Measurements from ENCODE around the gene C1orf53.

Gene C1orf53

DNA sequence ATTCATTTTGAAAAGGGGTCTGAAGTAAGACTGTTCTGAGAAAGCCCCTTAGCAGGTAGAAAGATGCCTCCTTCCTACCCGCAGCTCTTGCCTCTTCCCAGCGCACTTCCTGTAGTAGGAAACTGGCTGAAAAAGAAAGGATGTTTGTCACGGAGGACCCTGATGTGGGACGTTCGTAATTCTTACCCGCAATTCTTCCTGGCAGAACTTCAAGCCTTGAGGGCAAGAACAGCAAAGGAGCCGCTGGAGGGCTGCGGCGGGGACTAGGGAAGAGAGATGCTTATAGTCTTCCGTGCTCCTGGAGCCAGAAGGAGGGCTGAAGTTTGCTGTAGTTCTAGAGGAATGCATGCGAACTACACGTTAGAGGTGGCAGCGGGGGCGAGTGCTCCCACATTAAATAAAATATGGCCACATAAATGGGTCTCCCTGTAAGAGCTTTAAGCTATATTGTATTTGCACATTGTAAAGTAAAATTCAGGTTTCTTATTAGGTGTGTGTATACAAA lies 6.3 kb downstream of the C1orf53 start:
- no peak for DNase-seq

DNA sequence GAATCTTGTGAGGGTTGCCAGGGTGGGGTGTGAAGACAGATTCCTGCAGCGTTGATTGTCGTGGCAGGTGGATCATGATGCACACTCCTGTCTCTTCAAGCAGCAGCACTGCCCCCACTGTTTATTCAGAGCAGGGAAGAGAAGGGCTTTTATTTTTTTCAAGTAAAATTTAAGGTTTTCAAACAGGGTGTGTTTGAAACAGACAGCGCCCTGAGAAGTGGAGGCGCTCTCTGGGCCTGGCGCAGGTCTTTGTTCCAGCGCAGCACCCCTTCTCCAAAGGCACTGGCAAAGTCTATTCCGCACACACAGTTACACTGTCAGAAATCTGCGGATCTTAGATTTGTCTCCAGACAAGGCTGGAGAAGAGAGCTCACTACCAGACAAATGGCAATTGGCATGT lies 7.0 kb downstream of the C1orf53 start:
- DNase-seq: no peak

DNA sequence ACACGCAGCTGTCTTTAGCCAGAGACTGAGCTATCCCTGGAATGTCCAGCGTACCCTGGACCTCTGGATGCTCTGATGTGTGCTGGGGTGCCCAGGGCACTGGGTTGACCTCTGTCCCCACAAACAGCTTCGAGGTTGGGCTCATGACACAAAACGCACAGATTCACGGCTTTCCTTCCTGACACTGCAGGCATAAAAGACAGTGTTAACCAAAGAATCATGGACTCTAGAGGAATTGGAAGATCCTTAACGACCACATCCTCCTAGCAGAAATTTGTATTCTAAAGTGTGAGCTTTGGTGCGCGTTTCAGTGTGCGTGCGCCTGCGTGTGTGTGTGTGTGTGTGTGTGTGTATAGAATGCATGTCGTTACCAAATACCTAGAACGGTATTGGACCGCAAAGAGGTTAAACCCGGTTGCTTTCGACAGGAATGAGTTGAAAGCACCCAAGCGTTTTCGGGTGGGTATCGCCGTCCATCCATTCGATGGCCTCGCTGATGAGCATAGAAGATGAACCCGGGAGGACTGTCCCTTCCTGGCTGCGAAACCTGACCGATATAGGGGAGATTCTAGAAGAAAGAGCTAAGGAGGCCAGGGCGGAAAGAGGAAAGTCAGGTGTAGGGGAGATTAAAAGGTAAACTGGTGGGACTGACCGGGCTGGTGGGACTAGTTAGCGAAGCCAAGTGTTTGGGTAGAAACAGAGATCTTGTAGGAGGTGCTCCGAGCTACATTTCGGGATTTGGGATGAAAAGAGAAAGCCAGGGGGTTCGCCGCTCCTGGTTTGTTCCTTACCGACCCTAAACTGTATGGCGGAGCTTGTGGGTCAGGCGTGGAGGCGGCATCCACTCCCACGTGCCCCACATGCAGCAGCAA lies 7.9 kb downstream of the C1orf53 start:
- no peak for DNase-seq

DNA sequence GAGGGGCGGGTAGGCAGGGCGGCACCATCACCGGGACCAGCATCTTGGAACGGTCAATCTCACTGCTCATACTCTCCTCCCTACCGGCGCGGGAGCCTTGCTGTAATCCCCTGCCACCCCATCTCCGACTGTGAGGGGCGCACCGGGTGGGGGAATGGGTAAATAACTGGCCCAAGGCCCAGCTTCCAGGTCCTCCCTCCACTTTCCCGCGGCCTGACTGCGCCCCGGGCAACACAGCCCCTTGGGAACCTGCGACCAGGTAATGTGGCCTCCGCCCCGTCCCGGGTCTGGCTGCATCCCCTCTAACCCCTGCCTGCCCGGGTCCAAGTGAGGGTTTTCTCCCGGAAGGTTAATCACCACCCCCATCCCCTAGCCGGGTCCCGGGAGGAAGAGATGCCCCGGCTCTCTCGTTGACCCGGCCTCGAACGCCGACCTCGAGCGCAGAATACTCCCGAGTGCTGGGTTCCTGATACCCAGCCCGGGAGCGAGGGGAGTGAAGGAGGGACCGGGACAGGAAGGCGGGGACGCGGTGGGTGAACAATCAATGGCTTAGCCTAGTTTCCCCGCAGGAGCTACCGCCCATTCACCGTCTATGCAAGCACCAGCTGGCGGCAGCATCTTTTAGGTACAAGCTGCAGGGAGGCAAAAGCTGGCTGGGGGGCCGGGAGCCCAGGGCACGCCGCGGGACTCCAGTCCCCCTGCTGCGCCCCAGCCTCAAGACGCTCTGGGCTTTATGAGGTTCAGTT lies 8.9 kb downstream of the C1orf53 start:
- no peak for DNase-seq

DNA sequence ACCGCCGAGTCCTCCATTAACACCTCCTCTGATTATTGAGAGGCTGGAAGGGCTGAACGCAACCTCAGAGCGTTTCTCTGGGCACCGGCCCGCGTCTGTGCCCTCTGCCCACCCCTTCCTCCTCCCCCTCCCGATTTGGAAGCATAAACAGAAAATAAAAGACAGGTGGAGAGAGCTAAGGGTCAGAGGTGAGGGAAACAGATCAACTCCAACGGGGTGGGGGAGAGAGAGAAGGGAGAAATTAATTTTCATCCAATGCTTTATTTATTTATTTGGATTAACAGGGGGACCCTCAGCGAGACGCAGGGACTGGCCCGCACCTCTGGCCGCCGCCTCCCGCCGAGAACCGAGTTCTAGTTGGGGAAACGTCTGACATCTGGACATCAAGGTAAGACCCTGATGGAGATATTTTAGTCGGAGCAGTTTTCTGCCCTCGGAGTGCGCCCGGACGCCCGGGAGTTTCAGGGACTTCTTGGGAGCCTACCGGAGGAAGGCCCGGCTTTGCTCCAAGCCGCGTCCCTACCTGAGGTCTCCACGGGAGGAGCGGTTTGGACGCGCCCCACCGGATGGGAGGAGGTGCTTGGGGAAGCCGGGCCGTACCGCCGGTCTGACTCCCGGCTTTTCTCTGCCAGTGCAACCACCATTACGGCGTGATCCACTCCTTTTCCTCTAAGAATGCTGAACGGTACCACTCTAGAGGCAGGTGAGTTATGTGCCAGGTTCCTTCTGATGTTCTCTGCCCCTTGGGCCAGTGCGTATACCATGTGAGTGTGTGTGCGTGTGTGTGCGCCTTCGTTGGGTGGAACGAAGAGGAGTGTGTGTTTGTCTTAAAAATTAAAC lies 9.6 kb downstream of the C1orf53 start:
- DNase-seq: no peak

DNA sequence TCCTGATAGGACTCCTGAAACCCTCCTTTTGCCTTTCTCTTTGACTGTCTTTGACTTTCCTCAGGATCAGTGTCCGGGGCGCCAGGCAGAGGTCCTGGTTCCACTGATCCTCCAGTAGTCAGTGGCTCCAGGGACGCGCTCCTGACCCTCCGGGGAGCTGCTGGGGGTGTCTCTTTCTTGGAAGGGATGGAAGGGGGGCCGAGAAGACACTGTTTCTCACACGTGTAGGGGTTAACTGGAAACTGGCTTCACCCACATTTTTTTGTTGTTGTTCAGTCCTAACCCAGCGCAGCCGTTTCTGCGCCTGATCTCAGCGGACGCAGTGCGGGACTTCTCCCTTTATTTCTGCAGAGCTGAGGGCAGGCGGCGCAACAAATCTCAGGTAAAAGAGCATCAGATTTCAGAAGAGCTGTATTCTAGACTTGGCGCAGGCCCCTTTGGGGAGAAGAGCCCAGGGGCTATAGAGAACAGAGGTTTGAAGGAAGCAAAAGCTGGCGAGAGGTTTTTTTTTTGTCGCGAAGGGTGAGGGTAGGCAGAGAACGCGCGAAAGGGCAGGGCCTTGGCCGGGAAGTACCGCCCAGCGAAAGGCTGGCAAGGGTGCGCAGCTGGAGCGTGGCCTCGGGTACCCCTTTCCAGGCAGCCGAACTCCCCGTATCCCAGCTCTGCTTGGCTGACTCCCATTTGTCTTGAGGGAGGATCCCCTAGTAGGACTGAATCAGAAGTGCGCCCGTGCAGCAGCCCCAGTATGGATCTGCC lies 10.5 kb downstream of the C1orf53 start:
- no peak for DNase-seq

DNA sequence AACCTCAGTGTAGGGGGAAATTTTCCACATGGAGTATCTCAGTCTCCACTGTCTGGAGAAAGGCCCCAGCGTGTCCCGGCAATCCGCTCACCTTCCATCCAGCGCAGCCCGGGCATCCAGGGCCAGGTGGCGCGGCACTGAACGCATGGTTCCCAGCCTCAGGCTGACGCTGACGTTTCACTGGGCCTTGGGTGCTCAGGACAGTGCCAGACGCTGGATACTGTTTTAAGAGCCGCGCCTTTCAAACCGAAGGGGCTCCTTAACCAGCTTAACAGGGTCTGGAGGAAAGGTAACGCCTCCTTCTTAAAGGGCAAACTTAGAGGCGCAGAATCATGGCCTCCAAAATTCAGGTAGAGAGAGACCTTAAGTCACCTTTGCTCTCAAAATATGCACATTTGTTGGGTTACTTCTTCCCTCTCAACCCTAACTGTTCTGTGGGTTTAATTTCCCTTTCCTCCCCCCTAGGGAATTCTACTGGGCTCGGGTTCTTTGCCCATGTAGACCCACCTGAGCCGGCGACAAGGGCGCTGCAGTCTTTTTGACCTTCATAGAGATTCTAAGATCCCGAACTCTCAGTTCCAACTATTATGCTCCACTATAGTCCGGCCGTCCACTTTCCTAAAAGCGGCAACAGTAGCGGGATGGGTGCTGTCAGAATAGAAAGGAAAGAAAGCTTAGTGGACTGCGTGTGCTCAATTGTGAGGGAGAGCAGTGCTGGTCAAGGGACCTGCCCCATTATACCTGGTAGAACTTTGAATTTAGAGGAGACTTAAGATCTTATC lies 11.3 kb downstream of the C1orf53 start:
- DNase-seq: no peak

DNA sequence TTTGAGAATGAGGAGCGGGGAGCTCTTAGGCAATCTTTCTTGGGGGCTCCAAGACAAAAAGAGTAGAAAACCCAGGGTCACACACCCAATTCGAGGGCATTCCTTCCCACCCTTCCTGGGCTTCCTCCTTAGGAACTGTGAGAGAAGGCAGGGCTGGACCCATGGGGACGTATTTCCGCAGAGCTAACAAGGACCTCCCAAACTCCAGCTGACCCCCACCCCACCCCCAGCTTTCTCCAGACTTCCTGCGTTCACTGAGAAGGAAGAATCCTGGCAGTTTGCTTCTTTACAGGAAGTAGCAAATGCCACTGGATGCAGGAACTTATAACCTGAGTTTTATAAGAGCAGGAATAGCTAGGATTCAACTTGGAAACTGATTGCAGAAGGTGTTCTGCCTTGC lies 12.1 kb downstream of the C1orf53 start:
- DNase-seq: no peak

DNA sequence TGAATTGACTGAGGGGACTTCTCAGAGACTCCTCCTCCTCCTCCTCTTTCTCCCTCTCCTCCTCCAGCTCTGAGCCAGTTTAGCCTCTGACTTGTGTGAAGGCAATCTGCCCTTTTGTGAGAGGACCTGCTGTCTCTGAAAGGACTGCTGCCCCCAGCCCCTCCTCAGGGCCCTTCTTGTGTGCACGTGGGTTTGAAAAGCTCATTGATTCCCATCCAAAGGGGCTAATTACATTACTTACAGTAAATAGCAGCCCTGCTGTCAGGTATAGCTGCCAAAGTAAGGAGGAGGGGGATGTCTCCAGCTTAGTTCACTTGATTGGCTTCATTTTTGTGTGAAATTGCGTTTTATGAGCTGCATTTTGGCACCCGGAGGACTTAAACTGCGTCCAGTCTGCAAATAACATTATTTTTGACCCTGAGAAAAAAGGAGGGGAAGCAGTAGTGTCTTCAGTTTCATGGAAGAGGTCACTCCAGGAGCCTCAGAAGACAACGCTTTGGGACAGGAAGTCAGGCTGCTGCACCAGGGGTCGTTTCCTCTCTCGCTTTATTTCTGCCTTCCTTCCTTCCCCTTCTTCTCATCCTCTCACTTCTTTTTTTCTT lies 12.9 kb downstream of the C1orf53 start:
- no peak for DNase-seq

DNA sequence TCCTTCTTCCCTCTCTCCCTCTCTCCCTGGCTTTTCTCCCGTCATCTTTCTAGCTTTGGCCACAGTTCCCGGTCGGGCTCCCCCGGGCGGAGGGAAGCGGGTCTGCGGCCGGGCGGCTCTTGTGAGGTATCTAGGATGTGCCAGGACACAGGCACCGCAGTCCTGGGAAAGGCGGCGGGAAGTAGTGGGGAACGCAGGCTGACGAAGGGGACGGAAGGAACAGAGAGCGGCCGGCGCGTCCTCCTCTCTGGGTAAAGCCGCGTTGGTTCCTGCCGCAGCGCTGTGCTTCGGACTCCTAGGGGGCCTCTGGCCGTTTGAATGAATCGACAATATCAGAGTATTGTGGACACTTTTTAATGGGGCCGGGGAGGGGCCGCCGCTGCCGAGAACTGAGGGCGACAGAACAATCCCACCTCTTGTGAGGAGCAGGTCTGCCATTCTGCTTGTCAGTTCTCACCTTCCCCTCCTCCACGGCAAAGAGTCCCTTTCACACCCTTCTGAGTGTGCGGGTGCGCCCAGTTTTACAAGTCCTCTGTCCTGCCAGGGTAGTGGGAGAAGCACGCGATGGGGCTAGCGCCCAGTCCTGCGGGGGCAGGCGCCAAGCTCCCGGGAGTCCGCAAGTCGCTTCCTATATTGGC lies 13.6 kb downstream of the C1orf53 start:
- DNase-seq: no peak

DNA sequence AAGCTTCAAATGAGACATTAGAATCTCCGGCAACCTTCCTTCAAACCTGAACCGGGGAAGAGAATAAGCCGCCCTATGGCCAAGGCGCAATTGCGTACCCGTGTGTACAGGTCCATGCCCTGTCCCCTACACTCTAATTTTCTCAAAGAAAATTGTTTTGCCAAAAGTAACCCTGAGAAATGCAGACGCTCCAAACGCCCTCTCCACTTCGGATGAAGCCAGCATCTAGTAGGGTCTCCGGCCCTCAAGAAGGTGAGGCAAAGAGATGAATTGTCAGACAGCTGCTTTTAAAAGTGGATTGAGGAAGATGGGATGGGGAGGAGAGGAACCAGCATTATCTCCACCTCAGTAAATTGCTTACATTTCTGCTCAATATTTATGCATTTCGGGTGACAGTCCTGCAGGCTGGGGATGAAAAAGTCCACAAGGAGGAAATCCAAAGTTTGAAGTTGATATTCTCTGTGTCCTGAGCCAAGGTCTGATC lies 14.1 kb downstream of the C1orf53 start:
- DNase-seq: no peak

DNA sequence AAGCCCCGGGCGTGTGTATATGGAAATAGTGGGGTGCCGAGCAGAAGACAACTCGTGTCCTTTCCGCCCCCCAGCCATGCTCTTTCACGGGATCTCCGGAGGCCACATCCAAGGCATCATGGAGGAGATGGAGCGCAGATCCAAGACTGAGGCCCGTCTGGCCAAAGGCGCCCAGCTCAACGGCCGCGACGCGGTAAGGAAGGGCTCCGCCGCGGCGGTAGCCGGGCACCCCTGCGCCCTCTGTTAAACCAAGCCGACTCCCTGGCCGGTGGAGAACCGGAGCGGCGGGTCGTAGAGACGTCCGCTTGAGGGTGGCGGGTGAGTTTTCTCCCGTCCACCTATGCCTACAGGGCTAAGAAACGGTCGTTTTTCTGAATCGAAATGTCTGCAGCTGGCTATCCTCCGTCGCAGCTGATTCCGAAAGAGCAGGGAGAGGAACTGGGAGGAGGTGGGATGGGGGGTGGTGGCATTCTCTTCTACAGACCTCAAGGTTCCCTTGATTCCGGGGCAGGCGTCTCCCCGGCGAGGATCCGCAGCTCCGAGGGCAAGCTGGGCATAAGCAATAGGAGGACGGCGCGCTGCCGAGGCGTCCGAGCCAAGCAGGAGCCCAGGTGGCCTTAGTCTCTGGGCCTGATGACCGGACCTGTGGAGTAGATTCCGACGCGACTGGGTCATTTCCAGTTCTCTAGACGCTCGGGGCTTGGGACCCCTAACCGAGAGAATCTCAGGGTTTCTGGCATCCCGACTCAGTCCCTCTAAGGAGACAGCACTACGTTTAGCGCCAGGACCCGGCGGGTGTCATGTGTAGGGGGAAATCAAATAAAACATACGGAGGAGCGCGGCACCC lies 15.6 kb downstream of the C1orf53 start:
- no peak for DNase-seq

DNA sequence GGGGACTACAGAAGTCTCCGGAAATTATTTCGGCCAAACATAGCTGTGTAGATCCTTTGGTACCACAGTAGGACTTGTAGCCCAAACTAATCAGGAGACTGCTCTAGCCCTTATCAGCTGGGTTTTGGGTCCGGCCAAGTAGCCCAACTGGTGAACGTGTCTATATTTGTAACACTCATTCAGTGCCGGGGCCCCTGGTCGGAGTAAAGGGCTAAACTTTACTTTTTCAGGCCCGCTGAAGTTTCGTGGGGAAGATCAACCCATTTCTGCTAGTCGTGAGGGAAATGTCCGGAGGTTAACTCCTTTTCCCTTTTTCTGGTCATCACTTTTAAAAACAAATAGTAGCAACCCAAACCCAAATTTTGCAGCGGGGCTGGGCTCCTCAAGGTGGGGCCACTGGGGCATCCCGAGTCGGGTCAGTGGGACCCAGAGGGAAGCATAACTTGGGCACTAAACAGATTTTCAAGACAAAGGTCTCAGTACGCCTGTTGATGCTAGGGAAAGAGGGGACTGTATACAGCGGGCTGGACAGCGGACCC lies 16.4 kb downstream of the C1orf53 start:
- DNase-seq: no peak

DNA sequence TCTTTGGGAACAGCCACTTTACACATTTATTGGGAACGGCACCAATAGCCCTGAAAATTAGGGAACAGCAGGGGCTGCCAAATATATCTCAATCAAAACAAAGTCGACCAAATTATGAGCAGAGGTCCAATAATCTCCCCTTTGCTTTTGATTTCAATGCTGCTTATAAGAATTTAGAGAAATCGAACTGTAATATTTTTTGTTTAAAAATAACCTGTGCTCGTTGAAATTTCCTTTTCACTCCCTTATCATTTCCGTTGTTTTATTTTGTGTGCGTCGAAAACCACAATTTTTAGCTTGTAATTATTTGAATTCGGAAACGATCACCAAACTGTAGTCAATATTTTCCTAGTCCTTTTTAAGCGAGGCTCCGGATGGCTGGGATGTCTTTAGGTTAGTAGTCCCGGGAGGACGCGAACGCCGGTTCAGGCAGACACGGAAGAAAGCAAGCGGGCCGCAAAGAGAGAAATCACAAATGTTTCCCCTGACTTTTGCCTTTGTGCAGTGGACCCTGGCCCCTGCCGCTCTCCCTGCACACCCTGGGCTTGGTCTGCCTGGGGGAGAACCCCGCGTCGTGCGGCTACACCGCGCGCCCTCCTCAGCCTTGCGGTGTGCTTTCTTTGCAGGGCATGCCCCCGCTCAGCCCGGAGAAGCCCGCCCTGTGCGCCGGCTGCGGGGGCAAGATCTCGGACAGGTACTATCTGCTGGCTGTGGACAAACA lies 17.1 kb downstream of the C1orf53 start:
- DNase-seq: no peak

DNA sequence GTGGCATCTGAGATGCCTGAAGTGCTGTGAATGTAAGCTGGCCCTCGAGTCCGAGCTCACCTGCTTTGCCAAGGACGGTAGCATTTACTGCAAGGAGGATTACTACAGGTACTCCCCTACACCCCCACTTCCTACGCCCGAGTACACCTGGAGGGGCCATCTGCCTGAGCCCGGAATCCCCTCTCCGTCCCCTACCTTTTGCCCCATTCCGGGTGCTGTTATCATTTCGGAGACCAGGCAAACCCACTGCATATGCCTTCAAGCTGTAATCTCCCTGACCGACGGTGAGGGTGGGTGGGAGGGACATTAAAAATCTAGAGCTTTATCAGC lies 17.6 kb downstream of the C1orf53 start:
- DNase-seq: no peak

DNA sequence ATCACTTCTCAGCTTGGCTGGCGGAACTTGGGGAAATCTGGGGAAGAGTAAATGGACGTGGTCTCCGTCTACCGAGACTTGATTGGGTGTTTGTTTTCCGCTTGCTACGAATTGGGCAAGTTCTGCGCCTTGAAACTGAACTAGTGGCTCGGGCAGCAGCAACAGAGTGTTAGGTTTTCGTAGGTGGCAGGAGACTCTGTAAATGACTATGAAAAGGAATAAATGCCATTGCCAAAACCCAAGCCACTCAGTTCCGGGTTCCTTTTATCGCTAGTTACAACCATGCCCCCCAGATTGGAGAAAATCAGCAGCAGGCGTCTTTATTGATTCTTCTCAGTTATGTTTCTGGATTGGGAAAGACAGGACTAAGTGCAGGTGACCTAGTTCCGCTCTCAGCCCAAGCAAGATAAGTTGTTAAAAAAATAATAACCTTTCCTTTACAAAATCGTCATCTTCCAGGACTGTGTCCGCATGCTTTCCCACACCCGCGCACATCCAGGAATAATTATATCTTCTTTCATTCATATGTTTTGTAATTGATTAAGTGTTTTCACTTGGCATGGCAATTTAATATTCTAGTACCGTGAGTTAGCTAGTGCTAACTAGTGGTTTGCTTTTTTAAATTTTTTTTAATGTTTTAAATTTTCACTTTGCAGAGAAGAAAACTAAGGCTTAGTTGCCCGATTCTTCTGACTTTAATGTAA lies 18.1 kb downstream of the C1orf53 start:
- no peak for DNase-seq

DNA sequence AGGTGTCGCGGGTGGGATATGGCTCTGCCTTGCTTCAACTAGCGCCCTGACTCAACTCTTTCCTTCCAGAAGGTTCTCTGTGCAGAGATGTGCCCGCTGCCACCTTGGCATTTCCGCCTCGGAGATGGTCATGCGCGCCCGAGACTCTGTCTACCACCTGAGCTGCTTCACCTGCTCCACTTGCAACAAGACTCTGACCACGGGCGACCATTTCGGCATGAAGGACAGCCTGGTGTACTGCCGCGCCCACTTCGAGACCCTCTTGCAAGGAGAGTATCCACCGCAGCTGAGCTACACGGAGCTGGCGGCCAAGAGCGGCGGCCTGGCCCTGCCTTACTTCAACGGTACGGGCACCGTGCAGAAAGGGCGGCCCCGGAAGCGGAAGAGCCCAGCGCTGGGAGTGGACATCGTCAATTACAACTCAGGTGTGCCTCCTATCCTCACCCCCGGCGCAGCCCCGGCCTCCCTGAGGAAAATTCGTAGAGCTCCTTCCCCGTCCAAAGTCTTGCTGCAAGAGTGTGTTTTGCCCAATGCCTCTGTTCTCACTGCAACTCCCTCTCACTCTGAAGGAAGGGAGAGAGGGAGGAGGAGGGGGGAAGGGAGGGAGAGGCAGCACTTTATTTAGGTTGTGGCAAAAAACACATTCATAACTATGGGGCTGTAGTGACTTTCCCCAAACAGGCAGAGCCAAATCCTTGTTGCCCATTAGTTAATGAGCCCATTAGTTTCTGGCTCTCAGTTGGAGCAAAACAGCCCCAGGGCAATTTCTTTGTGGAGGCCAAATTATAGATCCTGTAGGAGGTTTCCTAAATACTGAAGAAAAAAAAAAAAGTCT lies 19.0 kb downstream of the C1orf53 start:
- DNase-seq: no peak

Data from stimulated activated CD4-positive, alpha-beta T cell treated with anti-CD3 and anti-CD28 coated beads, Interleukin-2, amount 100 ng/mL, for 48 hours (primary cell).